ENCODE measurements around the gene JPH3.

- no peak for TF ChIP-seq CTCF (IDR thresholded peaks at IDR 0.05)
- TF ChIP-seq POLR2A (IDR thresholded peaks at IDR 0.05), result no peak
Observed at GRCh38 chr16:87746178-87746577, 143.9 kb downstream of the JPH3 start.
